GM21515 (cell line): ENCODE measurements around the gene ZNF778.

Source experiments
- ATAC-seq: cut with Tn5 transposase; IDR thresholded peaks from one replicate; pipeline ENCODE4 v1.9.1; 2021; ENCODE audit not compliant: unreplicated experiment

ZNF778 gene

GRCh38 chr16:89193576-89194293, 23.8 kb upstream of the ZNF778 start:
- ATAC-seq: no peak

GRCh38 chr16:89194340-89195311, 22.9 kb upstream of the ZNF778 start:
- no peak for ATAC-seq

GRCh38 chr16:89195521-89196171, 21.9 kb upstream of the ZNF778 start:
- no peak for ATAC-seq

GRCh38 chr16:89197033-89197632, 20.4 kb upstream of the ZNF778 start:
- no peak for ATAC-seq

- ATAC-seq: no peak
Measured at GRCh38 chr16:89197633-89198416, 19.7 kb upstream of the ZNF778 start.

GRCh38 chr16:89198417-89199240, 18.9 kb upstream of the ZNF778 start:
- ATAC-seq: no peak

GRCh38 chr16:89199241-89200123, 18.0 kb upstream of the ZNF778 start:
- no peak for ATAC-seq

GRCh38 chr16:89200124-89200849, 17.2 kb upstream of the ZNF778 start, which contains the start of gene SLC22A31:
Gene SLC22A31 (minus strand): TSS chr16:89200537. CDS start chr16:89200501, 36 bp downstream.
- ATAC-seq: no peak

- no peak for ATAC-seq
Measured at GRCh38 chr16:89200850-89201411, 16.6 kb upstream of the ZNF778 start.

GRCh38 chr16:89201439-89202377, 15.8 kb upstream of the ZNF778 start:
- no peak for ATAC-seq

GRCh38 chr16:89202422-89203215, 14.9 kb upstream of the ZNF778 start:
- ATAC-seq: no peak

- no peak for ATAC-seq
Measured at GRCh38 chr16:89207993-89208392, 9.5 kb upstream of the ZNF778 start.

- ATAC-seq: no peak
Measured at GRCh38 chr16:89209522-89210044, 7.9 kb upstream of the ZNF778 start.

- ATAC-seq: no peak
Measured at GRCh38 chr16:89210165-89210903, 7.2 kb upstream of the ZNF778 start.
